ENCODE measurements around the gene BTK.
"Not testable (repeated sequence)": the region's sequence is repeated elsewhere in the genome, so short reads cannot be mapped to it uniquely, and the experiment has no call there.

DNA sequence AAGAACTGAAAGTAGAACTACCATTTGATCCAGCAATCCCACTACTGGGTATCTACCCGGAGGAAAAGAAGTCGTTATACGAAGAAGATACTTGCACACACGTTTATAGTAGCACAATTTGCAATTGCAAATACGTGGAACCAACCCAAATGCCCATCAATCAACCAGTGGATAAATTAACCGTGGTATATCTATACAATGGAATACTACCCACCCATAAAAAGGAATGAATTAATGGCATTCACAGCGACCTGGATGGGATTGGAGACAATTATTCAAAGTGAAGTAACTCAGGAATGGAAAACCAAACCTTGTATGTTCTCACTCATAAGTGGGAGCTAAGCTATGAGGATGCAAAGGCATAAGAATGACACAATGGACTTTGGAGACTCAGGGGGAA is 51.7 kb downstream of the BTK start:
- not testable (repeated sequence) for TF ChIP-seq POLR2A (IDR thresholded peaks at IDR 0.05)
- TF ChIP-seq, protein P1, sequence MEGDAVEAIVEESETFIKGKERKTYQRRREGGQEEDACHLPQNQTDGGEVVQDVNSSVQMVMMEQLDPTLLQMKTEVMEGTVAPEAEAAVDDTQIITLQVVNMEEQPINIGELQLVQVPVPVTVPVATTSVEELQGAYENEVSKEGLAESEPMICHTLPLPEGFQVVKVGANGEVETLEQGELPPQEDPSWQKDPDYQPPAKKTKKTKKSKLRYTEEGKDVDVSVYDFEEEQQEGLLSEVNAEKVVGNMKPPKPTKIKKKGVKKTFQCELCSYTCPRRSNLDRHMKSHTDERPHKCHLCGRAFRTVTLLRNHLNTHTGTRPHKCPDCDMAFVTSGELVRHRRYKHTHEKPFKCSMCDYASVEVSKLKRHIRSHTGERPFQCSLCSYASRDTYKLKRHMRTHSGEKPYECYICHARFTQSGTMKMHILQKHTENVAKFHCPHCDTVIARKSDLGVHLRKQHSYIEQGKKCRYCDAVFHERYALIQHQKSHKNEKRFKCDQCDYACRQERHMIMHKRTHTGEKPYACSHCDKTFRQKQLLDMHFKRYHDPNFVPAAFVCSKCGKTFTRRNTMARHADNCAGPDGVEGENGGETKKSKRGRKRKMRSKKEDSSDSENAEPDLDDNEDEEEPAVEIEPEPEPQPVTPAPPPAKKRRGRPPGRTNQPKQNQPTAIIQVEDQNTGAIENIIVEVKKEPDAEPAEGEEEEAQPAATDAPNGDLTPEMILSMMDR (IDR thresholded peaks at IDR 0.05): not testable (repeated sequence)

Data from adrenal gland (tissue), 5 donors.